ENCODE data around the gene GATM.
"Not testable (repeated sequence)": the region's sequence is repeated elsewhere in the genome, so short reads cannot be mapped to it uniquely, and the experiment has no call there.

Gene GATM

DNA sequence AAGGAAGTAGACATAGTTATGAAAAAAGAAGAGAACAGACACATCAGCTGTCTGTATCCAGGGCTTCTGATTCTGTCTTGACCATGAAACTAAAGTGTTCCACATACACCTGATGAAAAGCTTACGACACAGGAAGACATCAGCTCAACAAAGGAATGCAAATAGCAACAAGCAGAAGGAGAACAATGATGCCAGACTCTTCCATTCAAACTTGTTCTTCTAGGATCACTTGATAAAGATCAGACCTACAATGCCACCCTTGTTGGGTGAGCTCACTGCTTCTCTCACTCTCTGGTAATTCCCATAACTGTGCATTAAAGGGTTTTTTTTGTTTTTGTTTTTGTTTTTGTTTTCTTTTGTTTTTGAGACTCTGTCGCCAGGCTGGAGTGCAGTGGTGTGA lies 49.7 kb downstream of the GATM start:
- peaks cover 0 to 12% (median 2%) of the 10 kb centered on the region in 10 experiments; a peak in 6 of 20 replicates for H3K4me1 ChIP-seq
- no peaks in the 10 kb centered on the region for H3K9me3 ChIP-seq (replicated peaks in 1 of 11)
- H3K4me3 ChIP-seq, result no peak overlapping the region
- no peaks in the 10 kb centered on the region for H4K20me1 ChIP-seq
- H3K27ac ChIP-seq, result no peak overlapping the region
- no peak overlapping the region for H3K4me2 ChIP-seq
- no peaks in the 10 kb centered on the region for H3K36me3 ChIP-seq
- H3K9ac ChIP-seq, result no peak overlapping the region
- no peak for TF ChIP-seq Cebpa-rat (IDR thresholded peaks at IDR 0.05)
- H3K27me3 ChIP-seq, result no peaks in the 10 kb centered on the region

DNA sequence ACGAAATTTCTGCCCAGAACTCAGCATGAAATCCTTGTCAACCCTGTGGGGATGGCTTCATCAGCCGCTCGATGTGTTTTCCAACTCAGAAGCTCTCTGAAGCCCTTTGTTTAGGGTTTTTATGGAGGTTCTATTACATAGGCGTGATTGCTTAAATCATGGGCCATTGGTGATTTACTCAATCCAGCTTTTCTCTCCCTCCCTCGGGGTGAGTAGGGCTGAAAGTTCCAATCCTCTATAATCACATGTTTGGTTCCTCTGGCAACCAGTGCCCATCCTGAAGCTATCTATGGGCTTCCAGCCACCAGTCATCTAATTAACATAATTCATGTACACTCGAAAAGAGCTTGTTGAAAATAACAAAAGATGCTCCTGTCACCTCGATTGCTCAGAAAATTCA lies 51.6 kb downstream of the GATM start:
- TF ChIP-seq Cebpa-rat (IDR thresholded peaks at IDR 0.05), result no peak
- no peaks in the 10 kb centered on the region for H3K36me3 ChIP-seq
- no peak overlapping the region for H3K27ac ChIP-seq
- no peaks in the 10 kb centered on the region for H3K27me3 ChIP-seq
- H4K20me1 ChIP-seq, result no peaks in the 10 kb centered on the region
- H3K9ac ChIP-seq, result no peak overlapping the region
- H3K4me3 ChIP-seq, result no peak overlapping the region
- H3K9me3 ChIP-seq (replicated peaks in 1 of 11), result no peaks in the 10 kb centered on the region
- no peaks in the 10 kb centered on the region for H3K4me1 ChIP-seq
- H3K4me2 ChIP-seq, result no peak overlapping the region

DNA sequence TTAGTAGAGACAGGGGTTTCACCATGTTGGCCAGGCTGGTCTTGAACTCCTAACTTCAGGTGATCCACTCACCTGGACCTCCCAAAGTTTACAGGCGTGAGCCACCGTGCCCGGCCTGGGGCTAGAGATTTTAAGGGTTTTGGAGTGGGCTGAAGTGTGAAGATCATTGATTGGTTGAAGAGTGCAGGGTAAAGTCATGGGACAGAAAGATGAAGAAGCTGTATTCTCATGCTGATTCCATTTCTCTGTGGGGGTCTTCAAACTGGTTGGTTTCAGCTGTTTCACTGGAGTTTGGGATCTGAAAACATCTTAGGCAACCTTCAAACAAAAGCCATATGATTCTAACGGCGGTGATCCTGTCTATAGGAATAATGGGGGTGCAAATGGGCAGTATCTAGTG lies 52.1 kb downstream of the GATM start:
- H3K27ac ChIP-seq, result no peak overlapping the region
- H3K36me3 ChIP-seq, result no peaks in the 10 kb centered on the region
- H3K27me3 ChIP-seq, result no peaks in the 10 kb centered on the region
- no peaks in the 10 kb centered on the region for H4K20me1 ChIP-seq
- H3K9me3 ChIP-seq (replicated peaks in 1 of 11), result no peaks in the 10 kb centered on the region
- H3K4me3 ChIP-seq, result no peak overlapping the region
- H3K4me1 ChIP-seq, result no peaks in the 10 kb centered on the region
- no peak overlapping the region for H3K4me2 ChIP-seq
- H3K9ac ChIP-seq, result no peak overlapping the region
- no peak for TF ChIP-seq Cebpa-rat (IDR thresholded peaks at IDR 0.05)

DNA sequence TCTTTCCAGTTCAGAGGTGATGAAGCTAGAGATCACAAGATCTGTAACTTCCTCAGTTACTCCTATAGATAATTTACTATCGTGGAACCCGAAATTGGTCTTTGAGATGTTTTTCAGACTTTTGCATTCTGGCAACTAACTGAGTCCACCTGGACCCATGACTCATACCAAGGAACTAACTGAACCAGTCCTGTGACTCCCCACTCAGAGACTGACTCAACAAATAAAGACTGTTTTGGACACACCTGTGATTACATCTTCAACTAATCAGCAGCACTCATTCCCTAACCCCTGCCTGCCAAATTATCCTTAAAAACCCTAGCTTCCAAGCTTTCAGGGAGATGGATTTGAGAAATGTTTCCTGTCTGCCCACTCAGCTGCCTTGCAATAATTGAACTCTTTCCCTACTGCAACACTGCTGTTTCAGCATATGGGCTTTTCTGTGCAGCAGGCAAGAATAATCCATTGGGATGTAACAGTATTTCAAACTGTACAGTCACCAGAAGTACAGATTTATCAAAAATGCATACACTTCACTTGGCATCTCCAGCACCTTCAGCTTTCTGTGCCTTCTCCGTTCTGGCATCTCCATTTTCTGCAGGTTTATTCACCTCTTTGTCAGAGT lies 57.7 kb downstream of the GATM start:
- Histone ChIP-seq H3K27me3 (no peaks in the 10 kb centered on the region), H4K20me1 (no peaks in the 10 kb centered on the region), H3K4me2 (no peak overlapping the region), H3K4me1 (no peaks in the 10 kb centered on the region), H3K9me3 (replicated peaks in 1 of 11) (peaks cover 0 to 9% (median 0%) of the 10 kb centered on the region in 11 experiments; a peak in 2 of 22 replicates), H3K4me3 (no peak overlapping the region), H3K36me3 (no peaks in the 10 kb centered on the region), H3K27ac (no peak overlapping the region), H3K9ac (no peak overlapping the region)
- TF ChIP-seq Cebpa-rat (IDR thresholded peaks at IDR 0.05), result no peak

DNA sequence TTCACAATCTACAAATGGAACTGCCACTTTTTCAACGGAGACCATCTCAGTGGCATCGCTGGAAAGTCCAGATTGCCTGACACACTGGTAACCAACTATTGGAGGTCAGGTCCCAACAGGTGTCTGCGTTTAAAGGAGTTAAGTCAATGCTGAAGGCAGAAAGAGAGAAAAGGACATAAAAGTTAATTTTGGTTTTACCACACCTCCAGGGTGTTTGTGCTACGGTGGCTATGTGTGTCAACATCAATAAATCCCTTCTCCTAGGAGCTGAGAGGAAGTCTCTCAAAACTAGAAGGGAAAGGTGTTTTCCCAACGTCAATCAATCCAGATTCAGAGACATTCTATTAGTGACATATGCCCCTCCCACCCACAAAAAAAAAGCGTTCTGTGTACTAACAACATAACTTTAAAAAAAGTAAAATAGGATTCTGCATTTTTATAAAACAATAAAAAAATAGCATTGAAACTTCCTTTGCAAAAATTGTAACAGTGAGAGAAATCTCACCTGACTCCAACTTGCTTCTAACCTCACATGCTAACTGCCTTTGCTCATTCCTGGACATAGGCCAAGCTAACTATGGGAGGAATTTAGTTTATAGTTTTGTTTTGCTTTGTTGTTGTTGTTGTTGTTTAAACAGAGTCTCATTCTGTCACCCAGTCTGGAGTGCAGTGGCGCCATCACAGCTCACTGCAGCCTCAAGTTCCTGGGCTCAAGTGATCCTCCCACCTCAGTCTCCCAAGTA lies 58.7 kb downstream of the GATM start:
- Histone ChIP-seq H4K20me1 (no peaks in the 10 kb centered on the region), H3K27me3 (no peaks in the 10 kb centered on the region), H3K36me3 (no peaks in the 10 kb centered on the region), H3K9me3 (replicated peaks in 1 of 11) (peaks cover 0 to 9% (median 0%) of the 10 kb centered on the region in 11 experiments; a peak in 2 of 22 replicates), H3K27ac (no peak overlapping the region), H3K4me3 (no peak overlapping the region), H3K9ac (no peak overlapping the region), H3K4me2 (no peak overlapping the region), H3K4me1 (no peaks in the 10 kb centered on the region)
- no peak for TF ChIP-seq Cebpa-rat (IDR thresholded peaks at IDR 0.05)

DNA sequence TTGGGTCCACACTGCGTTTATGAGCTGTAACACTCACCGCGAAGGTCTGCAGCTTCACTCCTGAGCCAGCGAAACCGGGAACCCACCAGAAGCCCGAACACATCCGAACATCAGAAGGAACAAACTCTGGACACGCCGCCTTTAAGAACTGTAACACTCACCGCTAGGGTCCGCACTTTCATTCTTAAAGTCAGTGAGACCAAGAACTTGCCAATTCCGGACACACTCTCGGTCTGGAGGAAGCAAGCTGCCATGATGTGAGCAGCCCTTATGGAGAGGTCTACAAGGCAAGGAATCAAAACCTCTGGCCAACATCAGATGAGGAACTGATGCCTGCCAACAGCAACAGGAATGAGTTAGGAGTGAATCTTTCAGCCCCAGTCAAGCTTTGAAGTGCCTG lies 63.4 kb downstream of the GATM start:
- no peaks in the 10 kb centered on the region for H3K36me3 ChIP-seq
- no peaks in the 10 kb centered on the region for H3K4me1 ChIP-seq
- TF ChIP-seq Cebpa-rat (IDR thresholded peaks at IDR 0.05), result no peak
- peaks cover 0 to 4% (median 0%) of the 10 kb centered on the region in 11 experiments; a peak in 1 of 22 replicates for H3K9me3 ChIP-seq (replicated peaks in 1 of 11)
- no peak overlapping the region for H3K4me3 ChIP-seq
- H3K27me3 ChIP-seq, result no peaks in the 10 kb centered on the region
- no peak overlapping the region for H3K27ac ChIP-seq
- H3K4me2 ChIP-seq, result no peak overlapping the region
- H3K9ac ChIP-seq, result no peak overlapping the region
- no peaks in the 10 kb centered on the region for H4K20me1 ChIP-seq

DNA sequence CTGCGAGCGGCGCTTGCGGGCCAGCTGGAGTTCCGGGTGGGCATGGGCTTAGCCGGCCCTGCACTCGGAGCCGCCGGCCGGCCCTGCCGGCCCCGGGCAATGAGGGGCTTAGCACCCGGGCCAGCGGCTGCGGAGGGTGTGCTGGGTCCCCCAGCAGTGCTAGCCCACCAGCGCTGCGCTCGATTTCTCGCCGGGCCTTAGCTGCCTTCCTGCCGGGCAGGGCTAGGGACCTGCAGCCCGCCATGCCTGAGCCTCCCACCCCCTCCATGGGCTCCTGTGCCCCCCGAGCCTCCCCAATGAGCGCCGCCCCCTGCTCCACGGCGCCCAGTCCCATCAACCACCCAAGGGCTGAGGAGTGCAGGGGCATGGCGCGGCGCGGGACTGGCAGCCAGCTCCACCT lies 64.2 kb downstream of the GATM start:
- not testable (repeated sequence) for H4K20me1 ChIP-seq, H3K4me3 ChIP-seq

More for the DNA sequence above, 64.2 kb downstream of the GATM start:
- not testable (repeated sequence) for H3K27me3 ChIP-seq; H3K36me3 ChIP-seq; H3K9ac ChIP-seq; H3K4me2 ChIP-seq; H3K27ac ChIP-seq; H3K9me3 ChIP-seq (replicated peaks in 1 of 11); H3K4me1 ChIP-seq

Data from BLaER1 treated with 17β-estradiol and CSF1 and Interleukin-3, amounts not matched to agents 10 nM and 100 nM (cell line).